MG63 (cell line): ENCODE results near the gene PAQR4. TPM values are rescaled to one million over a fixed set of nuclear protein-coding genes. Genes with fewer than 3 reads are reported as not detected.
"Not testable (repeated sequence)": the region's sequence is repeated elsewhere in the genome, so short reads cannot be mapped to it uniquely, and the experiment has no call there.

ENCODE experiments used
- DNase-seq: peaks from one replicate; pipeline ENCODE4 v3.0.0-alpha.2; 2020
- H3K27me3 ChIP-seq: fragments of 250-450 bp; sonication (Bioruptor Pico); 2 replicates; pipeline ENCODE4 v1.5.1; 2020; ENCODE audit warnings: mild to moderate bottlenecking, moderate library complexity
- H3K36me3 ChIP-seq: fragments of 250-450 bp; sonication (Bioruptor Pico); 2 replicates; pipeline ENCODE4 v1.5.1; 2020; ENCODE audit warnings: mild to moderate bottlenecking, moderate library complexity
- H3K4me3 ChIP-seq: fragments of 250-450 bp; sonication (Bioruptor Pico); 2 replicates; pipeline ENCODE4 v1.5.1; 2020; ENCODE audit warnings: mild to moderate bottlenecking, moderate library complexity
- H3K9me3 ChIP-seq: fragments of 250-450 bp; sonication (Bioruptor Pico); 2 replicates; pipeline ENCODE4 v1.5.1; 2020; ENCODE audit warnings: mild to moderate bottlenecking, moderate library complexity
- total RNA-seq: library from RNA; depleted of rRNA; stranded (reverse); fragments of >200 nt; shearing (Covaris generic); gene quantifications from 2 replicates; pipeline ENCODE4 v1.2.3, GENCODE V29; 2014; ENCODE audit warnings: low replicate concordance; rRNA removed

Gene PAQR4
- 23.5 and 38.1 TPM in 2 replicates for total RNA-seq

DNA sequence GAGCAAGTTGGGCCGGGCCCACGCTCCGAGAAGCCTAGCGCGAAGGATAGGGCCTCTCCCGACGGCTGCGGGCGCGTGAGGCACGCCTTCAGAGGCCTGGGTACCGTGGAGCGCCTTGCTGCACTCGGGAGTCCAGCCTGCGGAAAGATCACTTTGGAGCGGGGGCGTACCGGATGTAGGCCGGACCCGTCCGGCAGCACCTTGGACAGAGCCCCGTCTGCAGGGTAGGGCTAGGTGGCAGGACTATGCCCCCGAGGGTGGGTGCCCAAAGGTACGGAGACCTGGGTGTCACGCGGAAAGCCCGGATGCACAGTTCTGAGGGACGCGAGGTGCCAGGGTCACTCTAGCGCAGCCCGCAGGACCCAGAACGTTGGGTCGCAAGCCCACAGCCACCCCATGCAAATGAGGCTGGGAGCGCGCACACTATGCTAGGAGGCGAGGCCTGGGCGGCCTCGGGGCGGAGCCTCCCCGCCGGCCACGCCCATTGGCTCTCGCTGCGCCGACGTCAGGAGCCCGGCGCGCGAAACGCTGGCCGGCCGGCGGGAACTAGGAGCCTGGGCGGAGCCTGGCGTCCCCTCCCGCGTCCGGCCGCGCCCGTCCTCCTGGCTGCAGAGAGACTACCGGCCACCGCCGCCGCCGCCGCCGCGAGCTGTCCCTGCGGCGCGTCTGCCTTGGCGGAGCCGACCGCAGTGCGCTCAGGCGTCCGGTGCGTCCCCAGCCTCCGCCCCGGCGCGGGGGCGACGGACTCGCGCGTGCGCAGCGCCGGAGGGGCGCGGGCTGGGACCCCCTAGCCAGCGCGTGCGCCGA, at the start of gene PAQR4:
TSS of gene PAQR4 (plus strand) at position 611 of the 807 bp plus-strand sequence. CDS start 327 bp downstream, outside the sequence.
- peak; percentile 91 for DNase-seq
- Histone ChIP-seq H3K27me3 (peaks cover 9% of the 10 kb centered on the region), H3K9me3 (no peaks in the 10 kb centered on the region), H3K36me3 (peaks cover 28% of the 10 kb centered on the region), H3K4me3 (peak within 1 kb of the TSS; percentile 85)

DNA sequence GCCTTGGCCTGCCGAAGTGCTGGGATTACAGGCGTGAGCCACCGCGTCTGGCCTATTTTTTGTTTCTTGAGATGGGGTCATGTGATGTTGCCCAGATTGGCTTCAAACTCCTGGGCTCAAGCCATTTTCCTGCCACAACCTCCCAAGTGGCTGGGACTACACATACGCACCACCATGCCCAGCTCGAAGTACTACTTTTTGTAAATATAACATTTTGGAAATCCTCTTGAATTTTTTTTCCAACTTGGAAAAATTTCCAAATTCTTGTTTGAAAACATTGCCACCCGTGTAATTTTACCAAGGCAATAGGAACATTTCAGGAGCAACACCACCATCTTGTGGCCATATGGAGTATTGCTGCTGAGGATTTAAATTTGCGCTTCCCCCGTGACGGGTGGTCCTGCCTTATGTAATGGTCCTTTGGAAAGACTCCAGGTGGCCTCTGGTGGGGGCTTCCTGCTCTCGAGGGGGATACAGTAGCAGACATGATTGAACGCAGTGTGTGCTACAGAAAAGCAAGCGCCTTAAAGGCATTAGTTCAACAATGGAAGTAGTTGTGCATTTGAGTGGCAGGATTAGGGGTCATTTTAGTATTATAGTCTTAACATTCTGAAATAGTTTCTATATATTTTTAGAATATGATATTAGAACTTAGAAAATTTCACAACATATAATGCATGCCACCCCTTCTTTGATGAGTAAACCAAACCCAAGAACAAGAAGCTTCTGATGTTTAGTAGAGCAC, 49.5 kb upstream of the PAQR4 start:
- Histone ChIP-seq H3K9me3 (no peaks in the 10 kb centered on the region), H3K36me3 (peaks cover 80% of the 10 kb centered on the region), H3K27me3 (no peaks in the 10 kb centered on the region), H3K4me3 (no peak overlapping the region)
- peak; percentile 80 for DNase-seq

GRCh38 chr16:2923481-2923880, 45.7 kb upstream of the PAQR4 start:
- Histone ChIP-seq H3K9me3 (peaks cover 5% of the 10 kb centered on the region; the same call in 1 of the 2 replicates), H3K27me3 (no peaks in the 10 kb centered on the region), H3K36me3 (peaks cover 66% of the 10 kb centered on the region), H3K4me3 (no peak overlapping the region)
- DNase-seq = no peak

DNA sequence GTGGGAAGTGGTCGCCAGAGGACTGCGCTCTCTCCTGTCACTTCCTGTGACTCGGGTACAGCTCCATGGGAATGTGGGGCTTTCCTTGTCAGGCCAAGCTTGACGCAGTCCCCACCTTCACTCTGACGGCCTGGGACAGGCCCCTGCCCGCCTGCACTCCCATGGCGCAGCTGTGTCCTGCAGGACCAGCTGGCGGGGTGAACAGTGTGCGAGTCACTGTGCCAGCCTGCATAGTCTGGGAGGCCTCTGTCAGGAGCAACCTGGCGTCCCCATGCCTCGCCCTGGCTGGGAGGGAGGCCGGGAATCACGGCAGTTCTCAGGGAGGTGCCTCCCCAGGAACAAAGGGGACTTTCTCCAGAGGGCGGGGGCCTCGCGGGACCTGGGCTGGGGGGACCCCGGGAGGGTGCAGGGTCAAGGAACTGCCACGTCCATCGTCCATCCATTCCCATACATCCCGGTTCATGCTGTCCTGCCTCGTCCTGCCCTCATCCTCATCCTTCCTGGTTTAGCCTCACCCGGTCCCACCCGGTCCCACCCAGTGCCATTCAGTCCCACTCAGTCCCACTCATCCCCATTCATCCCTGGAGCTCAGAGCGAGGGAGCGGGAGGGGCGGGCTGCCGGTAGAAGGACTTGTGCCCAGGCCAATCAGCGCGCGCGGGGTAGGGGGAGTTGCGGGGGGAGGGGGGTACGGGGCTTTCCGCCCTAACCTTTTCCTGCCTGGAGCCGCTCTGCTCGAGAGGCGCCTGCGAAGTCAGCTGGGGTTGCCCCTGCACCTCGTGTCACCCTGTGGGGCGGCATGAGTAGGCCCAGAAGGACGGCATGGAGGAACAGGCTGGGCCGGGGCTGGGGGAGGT, 44.0 kb upstream of the PAQR4 start:
- Histone ChIP-seq H3K4me3 (no peak overlapping the region), H3K36me3 (peaks cover 65% of the 10 kb centered on the region), H3K27me3 (no peaks in the 10 kb centered on the region), H3K9me3 (peaks cover 5% of the 10 kb centered on the region; the same call in 1 of the 2 replicates)
- no peak for DNase-seq

DNA sequence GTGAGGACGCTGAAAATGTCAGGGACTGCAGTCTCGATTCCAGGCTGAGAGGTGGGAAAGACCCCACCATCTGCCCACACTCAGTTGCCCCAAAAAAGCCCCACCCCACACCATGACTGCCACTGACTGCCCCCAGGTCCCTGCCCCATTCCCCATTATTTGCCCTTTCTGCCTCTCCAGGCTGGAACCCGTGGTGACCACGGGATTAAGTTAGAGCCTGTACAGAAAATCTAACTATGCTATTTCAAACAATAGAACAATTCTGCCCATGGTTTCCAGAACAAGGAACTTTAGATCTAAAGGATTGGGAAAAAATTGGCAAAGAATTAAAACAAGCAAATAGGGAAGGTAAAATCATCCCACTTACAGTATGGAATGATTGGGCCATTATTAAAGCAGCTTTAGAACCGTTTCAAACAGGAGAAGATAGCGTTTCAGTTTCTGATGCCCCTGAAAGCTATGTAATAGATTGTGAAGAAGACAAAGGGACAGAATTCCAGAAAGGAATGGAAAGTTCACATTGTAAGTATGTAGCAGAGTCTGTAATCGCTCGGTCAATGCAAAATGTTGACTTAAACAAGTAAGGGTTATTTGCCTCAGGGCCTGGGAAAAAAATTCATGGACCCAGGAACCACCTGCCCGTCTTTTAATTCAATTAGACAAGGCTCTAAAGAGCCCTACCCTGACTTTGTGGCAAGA, 43.0 kb upstream of the PAQR4 start:
- no peak for DNase-seq
- Histone ChIP-seq H3K36me3 (peaks cover 67% of the 10 kb centered on the region), H3K9me3 (peaks cover 5% of the 10 kb centered on the region; the same call in 1 of the 2 replicates), H3K27me3 (no peaks in the 10 kb centered on the region), H3K4me3 (no peak overlapping the region)

- Histone ChIP-seq H3K9me3 (peaks cover 5% of the 10 kb centered on the region; the same call in 1 of the 2 replicates), H3K27me3 (no peaks in the 10 kb centered on the region), H3K4me3 (peak overlapping the region; percentile 11; the same call in 1 of the 2 replicates), H3K36me3 (peaks cover 67% of the 10 kb centered on the region)
- DNase-seq = no peak
Observed at GRCh38 chr16:2926650-2926999, 42.5 kb upstream of the PAQR4 start.

- H3K4me3 ChIP-seq = peak overlapping the region; percentile 11; the same call in 1 of the 2 replicates
- H3K36me3 ChIP-seq = peaks cover 64% of the 10 kb centered on the region
- peaks cover 5% of the 10 kb centered on the region; the same call in 1 of the 2 replicates for H3K9me3 ChIP-seq
- H3K27me3 ChIP-seq = no peaks in the 10 kb centered on the region
- DNase-seq = peak; percentile 79
Observed at GRCh38 chr16:2927010-2927646, 42.0 kb upstream of the PAQR4 start.

DNA sequence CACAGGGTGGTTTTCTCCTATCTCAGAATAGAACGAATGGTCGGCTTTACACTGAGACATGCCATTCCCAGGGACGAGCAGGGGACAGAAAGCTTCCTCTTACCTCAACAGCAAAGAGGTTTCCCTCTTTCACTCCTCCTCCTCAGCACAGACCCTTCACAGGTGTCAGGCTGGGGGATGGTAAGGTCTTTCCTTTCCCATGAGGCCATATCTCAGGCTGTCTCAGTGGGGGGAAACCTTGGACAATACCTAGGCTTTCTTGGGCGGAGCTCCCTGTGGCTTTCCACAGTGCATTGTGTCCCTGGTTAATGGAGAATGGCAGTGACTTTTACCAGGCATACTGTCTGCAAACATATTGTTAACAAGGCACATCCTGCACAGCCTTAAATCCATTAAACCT, 41.0 kb upstream of the PAQR4 start:
- H3K36me3 ChIP-seq = peaks cover 60% of the 10 kb centered on the region
- not testable (repeated sequence) for H3K27me3 ChIP-seq, DNase-seq, H3K9me3 ChIP-seq, H3K4me3 ChIP-seq

DNA sequence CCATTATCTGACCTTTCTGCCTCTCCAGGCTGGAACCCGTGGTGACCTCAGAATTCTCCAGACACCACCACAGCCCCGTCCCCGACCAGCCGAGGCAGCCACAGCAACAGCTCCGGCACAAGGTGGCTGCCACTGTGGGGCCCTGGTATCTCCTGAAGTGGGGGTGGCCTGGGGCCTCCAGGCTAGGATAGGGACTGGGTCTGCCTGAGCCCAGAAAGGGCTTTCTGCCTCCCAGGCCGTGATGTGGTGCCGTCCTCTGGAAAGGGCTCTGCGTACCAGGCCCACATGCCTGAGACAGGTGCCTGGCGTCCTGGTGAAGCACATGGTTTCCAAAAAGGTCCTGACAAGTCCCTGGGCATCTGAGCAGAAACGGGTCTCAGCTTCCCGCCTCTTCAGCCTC, 40.4 kb upstream of the PAQR4 start:
- H3K27me3 ChIP-seq = no peaks in the 10 kb centered on the region
- peaks cover 5% of the 10 kb centered on the region; the same call in 1 of the 2 replicates for H3K9me3 ChIP-seq
- H3K4me3 ChIP-seq = no peak overlapping the region
- DNase-seq = no peak
- peaks cover 61% of the 10 kb centered on the region for H3K36me3 ChIP-seq

DNA sequence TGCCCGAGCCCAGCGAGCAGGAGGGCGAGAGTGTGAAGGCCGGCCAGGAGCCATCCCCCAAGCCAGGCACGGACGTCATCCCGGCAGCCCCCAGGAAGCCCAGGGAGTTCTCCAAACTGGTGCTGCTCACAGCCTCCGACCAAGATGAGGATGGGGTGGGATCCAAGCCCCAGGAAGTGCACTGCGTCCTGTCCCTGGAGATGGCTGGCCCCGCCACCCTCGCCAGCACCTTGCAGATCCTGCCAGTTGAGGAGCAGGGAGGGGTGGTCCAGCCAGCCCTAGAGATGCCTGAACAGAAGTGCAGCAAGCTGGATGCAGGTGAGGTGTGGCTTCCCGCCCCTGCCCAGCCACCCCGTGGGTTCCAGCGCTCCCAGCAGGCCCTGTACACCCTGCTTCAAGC, 39.5 kb upstream of the PAQR4 start:
- Histone ChIP-seq H3K36me3 (peaks cover 61% of the 10 kb centered on the region), H3K4me3 (no peak overlapping the region), H3K9me3 (peaks cover 5% of the 10 kb centered on the region; the same call in 1 of the 2 replicates), H3K27me3 (no peaks in the 10 kb centered on the region)
- DNase-seq = no peak

DNA sequence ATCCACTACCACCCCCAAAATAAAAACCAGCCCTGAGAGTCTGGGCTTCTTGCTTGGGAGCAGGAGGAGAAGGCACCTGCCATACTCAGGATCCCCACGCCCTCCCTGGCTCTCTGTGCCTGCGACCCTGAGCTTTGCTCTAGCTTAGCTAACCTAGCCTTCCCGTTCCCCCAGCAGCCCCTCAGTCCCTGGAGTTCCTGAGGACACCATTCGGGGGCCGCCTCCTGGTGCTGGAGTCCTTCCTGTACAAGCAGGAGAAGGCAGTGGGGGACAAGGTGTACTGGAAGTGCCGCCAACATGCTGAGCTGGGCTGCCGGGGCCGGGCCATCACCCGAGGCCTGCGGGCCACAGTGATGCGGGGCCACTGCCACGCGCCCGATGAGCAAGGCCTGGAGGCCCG, 38.9 kb upstream of the PAQR4 start:
- peaks cover 58% of the 10 kb centered on the region for H3K36me3 ChIP-seq

GRCh38 chr16:2931231-2931914, 37.8 kb upstream of the PAQR4 start:
- not testable (repeated sequence) for H3K27me3 ChIP-seq, DNase-seq, H3K9me3 ChIP-seq, H3K4me3 ChIP-seq
- peaks cover 65% of the 10 kb centered on the region for H3K36me3 ChIP-seq

More for the DNA sequence above, 38.9 kb upstream of the PAQR4 start:
- H3K9me3 ChIP-seq = peaks cover 5% of the 10 kb centered on the region; the same call in 1 of the 2 replicates
- no peak for DNase-seq
- H3K4me3 ChIP-seq = no peak overlapping the region
- H3K27me3 ChIP-seq = no peaks in the 10 kb centered on the region

DNA sequence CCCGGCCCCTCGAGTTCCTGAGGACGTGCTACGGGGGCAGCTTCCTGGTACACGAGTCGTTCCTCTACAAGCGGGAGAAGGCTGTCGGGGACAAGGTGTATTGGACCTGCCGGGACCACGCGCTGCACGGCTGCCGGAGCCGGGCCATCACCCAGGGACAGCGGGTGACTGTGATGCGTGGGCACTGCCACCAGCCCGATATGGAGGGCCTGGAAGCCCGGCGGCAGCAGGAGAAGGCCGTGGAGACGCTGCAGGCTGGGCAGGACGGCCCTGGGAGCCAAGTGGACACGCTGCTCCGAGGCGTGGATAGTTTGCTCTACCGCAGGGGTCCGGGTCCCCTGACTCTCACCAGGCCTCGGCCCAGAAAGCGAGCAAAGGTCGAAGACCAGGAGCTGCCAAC, 36.0 kb upstream of the PAQR4 start:
- H3K36me3 ChIP-seq = peaks cover 72% of the 10 kb centered on the region
- H3K4me3 ChIP-seq = no peak overlapping the region
- DNase-seq = no peak
- no peaks in the 10 kb centered on the region for H3K27me3 ChIP-seq
- H3K9me3 ChIP-seq = no peaks in the 10 kb centered on the region

DNA sequence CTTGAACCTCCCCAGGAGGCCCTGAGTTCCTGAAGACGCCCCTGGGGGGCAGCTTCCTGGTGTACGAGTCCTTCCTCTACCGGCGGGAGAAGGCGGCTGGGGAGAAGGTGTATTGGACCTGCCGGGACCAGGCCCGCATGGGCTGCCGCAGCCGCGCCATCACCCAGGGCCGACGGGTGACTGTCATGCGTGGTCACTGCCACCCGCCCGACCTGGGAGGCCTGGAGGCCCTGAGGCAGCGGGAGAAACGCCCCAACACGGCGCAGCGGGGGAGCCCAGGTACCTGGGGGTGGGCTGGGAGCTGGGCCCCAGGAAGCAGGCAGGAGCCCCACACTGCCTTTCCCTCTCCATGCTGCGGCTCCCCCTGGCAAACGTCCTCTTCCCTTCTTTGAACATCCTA, 35.4 kb upstream of the PAQR4 start:
- Histone ChIP-seq H3K9me3 (no peaks in the 10 kb centered on the region), H3K4me3 (no peak overlapping the region), H3K27me3 (no peaks in the 10 kb centered on the region), H3K36me3 (peaks cover 70% of the 10 kb centered on the region)
- DNase-seq = no peak

DNA sequence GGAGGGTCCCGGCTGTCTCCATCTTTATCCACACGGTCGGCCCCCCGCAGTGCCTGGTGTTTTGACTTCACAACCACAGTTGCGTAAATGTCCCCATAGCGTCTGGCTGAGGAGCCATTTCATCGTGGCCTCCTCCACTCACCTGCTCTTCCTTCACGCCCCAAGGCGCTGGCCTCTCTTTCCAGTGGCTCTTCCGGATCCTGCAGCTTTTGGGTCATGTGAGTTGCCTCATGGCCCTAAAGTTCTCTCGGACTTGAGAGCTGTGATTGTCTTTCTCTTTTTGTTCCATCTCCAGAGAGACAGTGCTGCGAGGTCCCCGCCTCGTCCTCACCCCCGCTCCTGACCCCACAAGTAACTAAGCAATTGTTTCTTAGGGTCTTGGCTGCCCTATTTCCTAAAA, 34.7 kb upstream of the PAQR4 start:
- H3K9me3 ChIP-seq = no peaks in the 10 kb centered on the region
- H3K36me3 ChIP-seq = peaks cover 72% of the 10 kb centered on the region
- DNase-seq = no peak
- H3K27me3 ChIP-seq = no peaks in the 10 kb centered on the region
- no peak overlapping the region for H3K4me3 ChIP-seq
